Measurements from ENCODE around the gene RNGTT.

The RNGTT gene

GRCh38 chr6:88584581-88585275 is 378.7 kb downstream of the RNGTT start:
- H3K4me1 ChIP-seq (ENCODE audit: control insufficient read depth, insufficient read depth, low read length), result peaks cover 2% of the 10 kb centered on the region; the same call in 1 of the 2 replicates
- no peak overlapping the region for H3K27ac ChIP-seq (ENCODE audit: low read length)
- H3K9me3 ChIP-seq (ENCODE audit: control insufficient read depth, insufficient read depth, low read length), result no peaks in the 10 kb centered on the region
- WGBS (ENCODE audit: insufficient coverage, insufficient read length), result no CpG with 5 or more reads among the region's 10 CpGs
- no peak overlapping the region for H3K4me3 ChIP-seq (ENCODE audit: low read length)
- no peaks in the 10 kb centered on the region for H3K36me3 ChIP-seq (ENCODE audit: control insufficient read depth, insufficient read depth, low read length)
- H3K27me3 ChIP-seq (ENCODE audit: control insufficient read depth, insufficient read depth, low read length), result no peaks in the 10 kb centered on the region
- DNase-seq (ENCODE audit: low read depth, low spot score), result no peak

GRCh38 chr6:88577461-88577860 is 386.0 kb downstream of the RNGTT start:
- Histone ChIP-seq H3K9me3 (ENCODE audit: control insufficient read depth, insufficient read depth, low read length) (no peaks in the 10 kb centered on the region), H3K4me3 (ENCODE audit: low read length) (no peak overlapping the region), H3K27me3 (ENCODE audit: control insufficient read depth, insufficient read depth, low read length) (no peaks in the 10 kb centered on the region), H3K4me1 (ENCODE audit: control insufficient read depth, insufficient read depth, low read length) (no peaks in the 10 kb centered on the region), H3K36me3 (ENCODE audit: control insufficient read depth, insufficient read depth, low read length) (no peaks in the 10 kb centered on the region), H3K27ac (ENCODE audit: low read length) (no peak overlapping the region)
- WGBS (ENCODE audit: insufficient coverage, insufficient read length), result no CpG with 5 or more reads among the region's 2 CpGs
- DNase-seq (ENCODE audit: low read depth, low spot score), result no peak

- no peak overlapping the region for H3K4me3 ChIP-seq (ENCODE audit: low read length)
- no peaks in the 10 kb centered on the region for H3K36me3 ChIP-seq (ENCODE audit: control insufficient read depth, insufficient read depth, low read length)
- H3K27me3 ChIP-seq (ENCODE audit: control insufficient read depth, insufficient read depth, low read length), result no peaks in the 10 kb centered on the region
- no peak overlapping the region for H3K27ac ChIP-seq (ENCODE audit: low read length)
- no CpG with 5 or more reads among the region's 6 CpGs for WGBS (ENCODE audit: insufficient coverage, insufficient read length)
- H3K9me3 ChIP-seq (ENCODE audit: control insufficient read depth, insufficient read depth, low read length), result no peaks in the 10 kb centered on the region
- H3K4me1 ChIP-seq (ENCODE audit: control insufficient read depth, insufficient read depth, low read length), result no peaks in the 10 kb centered on the region
- DNase-seq (ENCODE audit: low read depth, low spot score), result no peak
Measured at GRCh38 chr6:88575536-88575935, 387.9 kb downstream of the RNGTT start.

GRCh38 chr6:88574651-88575050 is 388.8 kb downstream of the RNGTT start:
- no CpG with 5 or more reads among the region's 5 CpGs for WGBS (ENCODE audit: insufficient coverage, insufficient read length)
- H3K36me3 ChIP-seq (ENCODE audit: control insufficient read depth, insufficient read depth, low read length), result no peaks in the 10 kb centered on the region
- no peak for DNase-seq (ENCODE audit: low read depth, low spot score)

GRCh38 chr6:88574031-88574430 is 389.4 kb downstream of the RNGTT start:
- DNase-seq (ENCODE audit: low read depth, low spot score), result no peak
- no peaks in the 10 kb centered on the region for H3K36me3 ChIP-seq (ENCODE audit: control insufficient read depth, insufficient read depth, low read length)
- WGBS (ENCODE audit: insufficient coverage, insufficient read length), result no CpG with 5 or more reads among the region's 9 CpGs
- H3K4me1 ChIP-seq (ENCODE audit: control insufficient read depth, insufficient read depth, low read length), result no peaks in the 10 kb centered on the region
- H3K4me3 ChIP-seq (ENCODE audit: low read length), result no peak overlapping the region
- H3K27me3 ChIP-seq (ENCODE audit: control insufficient read depth, insufficient read depth, low read length), result no peaks in the 10 kb centered on the region
- no peak overlapping the region for H3K27ac ChIP-seq (ENCODE audit: low read length)
- no peaks in the 10 kb centered on the region for H3K9me3 ChIP-seq (ENCODE audit: control insufficient read depth, insufficient read depth, low read length)

More at GRCh38 chr6:88574651-88575050, 388.8 kb downstream of the RNGTT start:
- Histone ChIP-seq H3K27me3 (ENCODE audit: control insufficient read depth, insufficient read depth, low read length) (no peaks in the 10 kb centered on the region), H3K4me3 (ENCODE audit: low read length) (no peak overlapping the region), H3K4me1 (ENCODE audit: control insufficient read depth, insufficient read depth, low read length) (no peaks in the 10 kb centered on the region), H3K27ac (ENCODE audit: low read length) (no peak overlapping the region), H3K9me3 (ENCODE audit: control insufficient read depth, insufficient read depth, low read length) (no peaks in the 10 kb centered on the region)

- Histone ChIP-seq H3K27ac (ENCODE audit: low read length) (no peak overlapping the region), H3K4me3 (ENCODE audit: low read length) (no peak overlapping the region), H3K27me3 (ENCODE audit: control insufficient read depth, insufficient read depth, low read length) (no peaks in the 10 kb centered on the region), H3K36me3 (ENCODE audit: control insufficient read depth, insufficient read depth, low read length) (no peaks in the 10 kb centered on the region), H3K9me3 (ENCODE audit: control insufficient read depth, insufficient read depth, low read length) (no peaks in the 10 kb centered on the region), H3K4me1 (ENCODE audit: control insufficient read depth, insufficient read depth, low read length) (no peaks in the 10 kb centered on the region)
- DNase-seq (ENCODE audit: low read depth, low spot score), result no peak
- WGBS (ENCODE audit: insufficient coverage, insufficient read length), result no CpG with 5 or more reads among the region's 3 CpGs
Measured at GRCh38 chr6:88573561-88573960, 389.9 kb downstream of the RNGTT start.

GRCh38 chr6:88572449-88573139 is 390.8 kb downstream of the RNGTT start:
- no peak for DNase-seq (ENCODE audit: low read depth, low spot score)
- no peaks in the 10 kb centered on the region for H3K9me3 ChIP-seq (ENCODE audit: control insufficient read depth, insufficient read depth, low read length)
- no peak overlapping the region for H3K27ac ChIP-seq (ENCODE audit: low read length)
- WGBS (ENCODE audit: insufficient coverage, insufficient read length), result no CpG with 5 or more reads among the region's 3 CpGs
- H3K4me1 ChIP-seq (ENCODE audit: control insufficient read depth, insufficient read depth, low read length), result no peaks in the 10 kb centered on the region
- no peaks in the 10 kb centered on the region for H3K36me3 ChIP-seq (ENCODE audit: control insufficient read depth, insufficient read depth, low read length)
- no peaks in the 10 kb centered on the region for H3K27me3 ChIP-seq (ENCODE audit: control insufficient read depth, insufficient read depth, low read length)
- H3K4me3 ChIP-seq (ENCODE audit: low read length), result no peak overlapping the region

GRCh38 chr6:88569959-88570358 is 393.5 kb downstream of the RNGTT start:
- Histone ChIP-seq H3K27me3 (ENCODE audit: control insufficient read depth, insufficient read depth, low read length) (no peaks in the 10 kb centered on the region), H3K4me1 (ENCODE audit: control insufficient read depth, insufficient read depth, low read length) (no peaks in the 10 kb centered on the region), H3K4me3 (ENCODE audit: low read length) (no peak overlapping the region), H3K36me3 (ENCODE audit: control insufficient read depth, insufficient read depth, low read length) (no peaks in the 10 kb centered on the region), H3K9me3 (ENCODE audit: control insufficient read depth, insufficient read depth, low read length) (no peaks in the 10 kb centered on the region), H3K27ac (ENCODE audit: low read length) (no peak overlapping the region)
- no peak for DNase-seq (ENCODE audit: low read depth, low spot score)

- Histone ChIP-seq H3K4me3 (ENCODE audit: low read length) (no peak overlapping the region), H3K27me3 (ENCODE audit: control insufficient read depth, insufficient read depth, low read length) (no peaks in the 10 kb centered on the region), H3K27ac (ENCODE audit: low read length) (no peak overlapping the region), H3K36me3 (ENCODE audit: control insufficient read depth, insufficient read depth, low read length) (no peaks in the 10 kb centered on the region), H3K4me1 (ENCODE audit: control insufficient read depth, insufficient read depth, low read length) (no peaks in the 10 kb centered on the region), H3K9me3 (ENCODE audit: control insufficient read depth, insufficient read depth, low read length) (no peaks in the 10 kb centered on the region)
- WGBS (ENCODE audit: insufficient coverage, insufficient read length), result no CpG with 5 or more reads among the region's 2 CpGs
- DNase-seq (ENCODE audit: low read depth, low spot score), result no peak
Measured at GRCh38 chr6:88567696-88568095, 395.7 kb downstream of the RNGTT start.

GRCh38 chr6:88566746-88567534 is 396.5 kb downstream of the RNGTT start:
- Histone ChIP-seq H3K27me3 (ENCODE audit: control insufficient read depth, insufficient read depth, low read length) (no peaks in the 10 kb centered on the region), H3K4me3 (ENCODE audit: low read length) (no peak overlapping the region), H3K36me3 (ENCODE audit: control insufficient read depth, insufficient read depth, low read length) (no peaks in the 10 kb centered on the region), H3K4me1 (ENCODE audit: control insufficient read depth, insufficient read depth, low read length) (no peaks in the 10 kb centered on the region), H3K27ac (ENCODE audit: low read length) (no peak overlapping the region), H3K9me3 (ENCODE audit: control insufficient read depth, insufficient read depth, low read length) (no peaks in the 10 kb centered on the region)
- WGBS (ENCODE audit: insufficient coverage, insufficient read length), result no CpG with 5 or more reads among the region's 8 CpGs
- DNase-seq (ENCODE audit: low read depth, low spot score), result no peak

Measured in iPS DF 6.9 (cell line).